ENCODE data around the gene RAD9A.

RAD9A gene

GRCh38 chr11:67378544-67378943, 13.2 kb upstream of the RAD9A start:
- no peak overlapping the region for H3K4me3 ChIP-seq (ENCODE audit: low read depth, low read length)
- TF ChIP-seq CTCF (IDR thresholded peaks at IDR 0.05; ENCODE audit: low read depth, low read length) (no peak), MAX (IDR thresholded peaks at IDR 0.05; ENCODE audit: low read depth, low read length) (no peak), POLR2A (IDR thresholded peaks at IDR 0.05; ENCODE audit: extremely low read depth, insufficient read length) (no peak), MYC (IDR thresholded peaks at IDR 0.05; ENCODE audit: low read depth, low read length) (no peak)
- DNase-seq (ENCODE audit: low read depth) = no peak

- TF ChIP-seq POLR2A (IDR thresholded peaks at IDR 0.05; ENCODE audit: extremely low read depth, insufficient read length) (no peak), MAX (IDR thresholded peaks at IDR 0.05; ENCODE audit: low read depth, low read length) (no peak), MYC (IDR thresholded peaks at IDR 0.05; ENCODE audit: low read depth, low read length) (no peak), CTCF (IDR thresholded peaks at IDR 0.05; ENCODE audit: low read depth, low read length) (no peak)
- H3K4me3 ChIP-seq (ENCODE audit: low read depth, low read length) = no peak overlapping the region
- no peak for DNase-seq (ENCODE audit: low read depth)
These were observed 12.4 kb upstream of the RAD9A start for GRCh38 chr11:67379061-67380058.

- TF ChIP-seq POLR2A (IDR thresholded peaks at IDR 0.05; ENCODE audit: extremely low read depth, insufficient read length) = no peak
- peak; percentile 65 for TF ChIP-seq MYC (IDR thresholded peaks at IDR 0.05; ENCODE audit: low read depth, low read length)
- no peak for TF ChIP-seq MAX (IDR thresholded peaks at IDR 0.05; ENCODE audit: low read depth, low read length)
- peak; percentile 86 for DNase-seq (ENCODE audit: low read depth)
- peak overlapping the region; percentile 6 for H3K4me3 ChIP-seq (ENCODE audit: low read depth, low read length)
These were observed 10.4 kb upstream of the RAD9A start for GRCh38 chr11:67381244-67381972.

- TF ChIP-seq MYC (IDR thresholded peaks at IDR 0.05; ENCODE audit: low read depth, low read length) = no peak
- peak; percentile 99 for TF ChIP-seq CTCF (IDR thresholded peaks at IDR 0.05; ENCODE audit: low read depth, low read length)
- peak; percentile 50; the same call in 1 of the 2 replicates for TF ChIP-seq MAX (IDR thresholded peaks at IDR 0.05; ENCODE audit: low read depth, low read length)
- H3K4me3 ChIP-seq (ENCODE audit: low read depth, low read length) = no peak overlapping the region
- DNase-seq (ENCODE audit: low read depth) = peak; percentile 90
These were observed 9.3 kb upstream of the RAD9A start for GRCh38 chr11:67382276-67383136.

GRCh38 chr11:67384851-67385366, 6.9 kb upstream of the RAD9A start:
- no peak overlapping the region for H3K4me3 ChIP-seq (ENCODE audit: low read depth, low read length)
- no peak for DNase-seq (ENCODE audit: low read depth)
- TF ChIP-seq MYC (IDR thresholded peaks at IDR 0.05; ENCODE audit: low read depth, low read length) (no peak), POLR2A (IDR thresholded peaks at IDR 0.05; ENCODE audit: extremely low read depth, insufficient read length) (no peak), CTCF (IDR thresholded peaks at IDR 0.05; ENCODE audit: low read depth, low read length) (no peak), MAX (IDR thresholded peaks at IDR 0.05; ENCODE audit: low read depth, low read length) (no peak)

All from NB4 (cell line).